HepG2 (cell line): ENCODE results near the gene BTN1A1. TPM values are rescaled to one million over a fixed set of nuclear protein-coding genes. Genes with fewer than 3 reads are reported as not detected.

ENCODE experiments used
- FOSL2 ChIP-seq: sonication (generic); formaldehyde crosslinking; IDR thresholded peaks from 2 replicates; pipeline ENCODE4 v1.4.0; 2020; ENCODE audit warnings: missing genetic modification reagents
- HIVEP1 ChIP-seq: sonication (generic); formaldehyde crosslinking; IDR thresholded peaks from 2 replicates; pipeline ENCODE4 v1.4.0; 2020; ENCODE audit warnings: mild to moderate bottlenecking, missing genetic modification reagents
- IRX3 ChIP-seq: sonication (generic); formaldehyde crosslinking; IDR thresholded peaks from 2 replicates; pipeline ENCODE4 v1.8.1; 2023; ENCODE audit warnings: mild to moderate bottlenecking, low read depth, missing genetic modification reagents, borderline replicate concordance
- JUND ChIP-seq: sonication (generic); formaldehyde crosslinking; IDR thresholded peaks from 2 replicates; pipeline ENCODE4 v1.8.0; 2022; ENCODE audit warnings: mild to moderate bottlenecking, missing genetic modification reagents
- POLR2A ChIP-seq, 2 experiments: IDR thresholded peaks; 2 replicates each; pipeline ENCODE4 v1.6.1; 2011; ENCODE audit warnings: low read depth in 2 of 2, low read length in 2 of 2, mild to moderate bottlenecking in 1 of 2, moderate library complexity in 1 of 2; ENCODE audit not compliant: insufficient read depth in 1 of 2
- TBL1XR1 ChIP-seq: fragments of 150-350 bp; IDR thresholded peaks from 2 replicates; pipeline ENCODE4 v1.6.1; 2014; ENCODE audit warnings: borderline replicate concordance, low read length; ENCODE audit not compliant: partially characterized antibody
- ZNF234 ChIP-seq: sonication (generic); formaldehyde crosslinking; conservative IDR thresholded peaks from 2 replicates; pipeline ENCODE4 v1.5.1; 2020; ENCODE audit warnings: mild to moderate bottlenecking, missing genetic modification reagents
- ZNF451 ChIP-seq: sonication (generic); formaldehyde crosslinking; IDR thresholded peaks from 2 replicates; pipeline ENCODE4 v1.5.0; 2020; ENCODE audit warnings: mild to moderate bottlenecking, missing genetic modification reagents
- ZNF563 ChIP-seq: sonication (generic); formaldehyde crosslinking; IDR thresholded peaks from 2 replicates; pipeline ENCODE4 v1.8.0; 2022; ENCODE audit warnings: mild to moderate bottlenecking, moderate library complexity, missing genetic modification reagents
- ZNF713 ChIP-seq: sonication (generic); formaldehyde crosslinking; IDR thresholded peaks from 2 replicates; pipeline ENCODE4 v1.4.0; 2020; ENCODE audit warnings: mild to moderate bottlenecking, missing genetic modification reagents
- polyA plus RNA-seq, 8 experiments: library from polyadenylated mRNA; depleted of rRNA in 3 of 8; stranded (reverse) in 7 of 8; unstranded in 1 of 8; fragments of >200 nt; fragmentation: Illumina TruSeq in 4 of 8; extraction: Trizol in 4 of 8; gene quantifications; 2 replicates each; pipeline versions ENCODE4 v1.2.1 to v1.2.3, GENCODE V29; 2011 to 2016; ENCODE audit warnings: low read depth in 4 of 8, missing spikeins in 1 of 8, mixed read lengths in 1 of 8; ENCODE audit not compliant: insufficient read depth in 1 of 8
- total RNA-seq, 5 experiments: library from RNA; depleted of rRNA; stranded (reverse); fragments of >200 nt; fragmentation: Illumina TruSeq; extraction: Trizol; gene quantifications; 2 replicates each; pipeline ENCODE4 v1.2.3, GENCODE V29; 2016; ENCODE audit warnings: low read depth in 1 of 5
- TF ChIP-seq, protein P1 (sequence below): IDR thresholded peaks from 2 replicates; pipeline ENCODE4 v1.6.1; 2016; ENCODE audit warnings: mild to moderate bottlenecking
- TF ChIP-seq, protein P2 (sequence below): sonication (generic); formaldehyde crosslinking; IDR thresholded peaks from 2 replicates; pipeline ENCODE4 v1.5.0; 2020; ENCODE audit warnings: mild to moderate bottlenecking, missing genetic modification reagents, borderline replicate concordance
- TF ChIP-seq, protein P3 (sequence below): sonication (generic); formaldehyde crosslinking; IDR thresholded peaks from 2 replicates; pipeline ENCODE4 v1.4.0; 2020; ENCODE audit warnings: missing genetic modification reagents
- TF ChIP-seq, protein P4 (sequence below): sonication (generic); formaldehyde crosslinking; IDR thresholded peaks from 2 replicates; pipeline ENCODE4 v1.5.1; 2020; ENCODE audit warnings: mild to moderate bottlenecking, missing genetic modification reagents, moderate library complexity
- TF ChIP-seq, protein P5 (sequence below): sonication (generic); formaldehyde crosslinking; IDR thresholded peaks from 2 replicates; pipeline ENCODE4 v1.5.0; 2020; ENCODE audit warnings: mild to moderate bottlenecking, missing genetic modification reagents
- TF ChIP-seq, protein P6 (sequence below): sonication (generic); formaldehyde crosslinking; IDR thresholded peaks from 2 replicates; pipeline ENCODE4 v1.9.0; 2021; ENCODE audit warnings: missing genetic modification reagents, mild to moderate bottlenecking, borderline replicate concordance

Gene BTN1A1
- total and polyA plus RNA-seq, 2 of the 13 experiments (the other 11 are each of a cell fraction or from before 2014, with no cell fraction given): 0.04 TPM; not detected in 1

DNA sequence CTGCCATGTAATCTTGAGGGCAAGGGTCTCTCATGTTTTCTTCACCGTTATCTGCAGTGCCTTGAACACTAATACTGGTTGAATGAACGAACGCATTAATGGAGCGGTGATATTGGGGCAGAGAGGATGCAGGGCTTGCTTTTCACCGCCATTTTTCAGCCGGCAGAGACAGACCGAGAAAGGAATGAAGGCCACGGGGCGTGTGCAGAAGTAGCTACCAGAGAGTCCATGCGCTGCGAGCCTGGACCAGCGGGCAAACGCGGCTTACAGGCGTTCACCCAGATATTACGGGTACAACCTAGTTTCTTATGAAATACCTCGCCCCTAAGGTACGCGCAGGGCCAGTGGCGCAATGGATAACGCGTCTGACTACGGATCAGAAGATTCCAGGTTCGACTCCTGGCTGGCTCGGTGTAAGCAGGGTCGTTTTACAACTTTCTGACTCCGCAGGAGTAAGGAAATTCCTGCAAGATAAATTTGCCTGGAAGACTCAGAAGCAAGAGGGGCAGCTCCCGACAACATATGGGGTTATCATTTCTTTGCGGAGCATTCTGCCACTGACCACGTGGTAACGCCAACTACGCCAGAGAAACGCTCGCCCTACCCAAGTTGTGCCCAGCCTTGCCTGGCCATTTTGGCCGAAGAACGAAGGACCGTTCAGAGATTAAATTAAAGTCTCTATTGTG, 37.2 kb downstream of the BTN1A1 start (continued):
- peak; percentile 80 for TF ChIP-seq ZNF563 (CRISPR knock-in tag)
- TF ChIP-seq HIVEP1 (CRISPR knock-in tag): peak; percentile 82; the same call in 1 of the 2 replicates
- peak; percentile 76 for TF ChIP-seq TBL1XR1
- TF ChIP-seq, protein P1, sequence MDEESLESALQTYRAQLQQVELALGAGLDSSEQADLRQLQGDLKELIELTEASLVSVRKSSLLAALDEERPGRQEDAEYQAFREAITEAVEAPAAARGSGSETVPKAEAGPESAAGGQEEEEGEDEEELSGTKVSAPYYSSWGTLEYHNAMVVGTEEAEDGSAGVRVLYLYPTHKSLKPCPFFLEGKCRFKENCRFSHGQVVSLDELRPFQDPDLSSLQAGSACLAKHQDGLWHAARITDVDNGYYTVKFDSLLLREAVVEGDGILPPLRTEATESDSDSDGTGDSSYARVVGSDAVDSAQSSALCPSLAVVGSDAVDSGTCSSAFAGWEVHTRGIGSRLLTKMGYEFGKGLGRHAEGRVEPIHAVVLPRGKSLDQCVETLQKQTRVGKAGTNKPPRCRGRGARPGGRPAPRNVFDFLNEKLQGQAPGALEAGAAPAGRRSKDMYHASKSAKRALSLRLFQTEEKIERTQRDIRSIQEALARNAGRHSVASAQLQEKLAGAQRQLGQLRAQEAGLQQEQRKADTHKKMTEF (CRISPR knock-in tag): peak; percentile 81
- TF ChIP-seq ZNF713 (CRISPR knock-in tag): no peak
- 0 out of 2 replicates have a peak, but pooled peaks have one; percentile 51 for TF ChIP-seq ZNF234 (CRISPR knock-in tag)
- TF ChIP-seq, protein P2, sequence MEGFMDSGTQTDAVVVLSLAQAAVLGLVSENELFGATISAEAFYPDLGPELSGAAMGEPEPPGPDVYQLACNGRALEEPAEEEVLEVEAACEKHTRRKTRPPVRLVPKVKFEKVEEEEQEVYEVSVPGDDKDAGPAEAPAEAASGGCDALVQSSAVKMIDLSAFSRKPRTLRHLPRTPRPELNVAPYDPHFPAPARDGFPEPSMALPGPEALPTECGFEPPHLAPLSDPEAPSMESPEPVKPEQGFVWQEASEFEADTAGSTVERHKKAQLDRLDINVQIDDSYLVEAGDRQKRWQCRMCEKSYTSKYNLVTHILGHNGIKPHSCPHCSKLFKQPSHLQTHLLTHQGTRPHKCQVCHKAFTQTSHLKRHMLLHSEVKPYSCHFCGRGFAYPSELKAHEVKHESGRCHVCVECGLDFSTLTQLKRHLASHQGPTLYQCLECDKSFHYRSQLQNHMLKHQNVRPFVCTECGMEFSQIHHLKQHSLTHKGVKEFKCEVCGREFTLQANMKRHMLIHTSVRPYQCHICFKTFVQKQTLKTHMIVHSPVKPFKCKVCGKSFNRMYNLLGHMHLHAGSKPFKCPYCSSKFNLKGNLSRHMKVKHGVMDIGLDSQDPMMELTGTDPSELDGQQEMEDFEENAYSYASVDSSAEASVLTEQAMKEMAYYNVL (CRISPR knock-in tag): peak; percentile 55; the same call in 1 of the 2 replicates
- TF ChIP-seq ZNF451 (CRISPR knock-in tag): no peak; the same call in 1 of the 2 replicates
- TF ChIP-seq, protein P3, sequence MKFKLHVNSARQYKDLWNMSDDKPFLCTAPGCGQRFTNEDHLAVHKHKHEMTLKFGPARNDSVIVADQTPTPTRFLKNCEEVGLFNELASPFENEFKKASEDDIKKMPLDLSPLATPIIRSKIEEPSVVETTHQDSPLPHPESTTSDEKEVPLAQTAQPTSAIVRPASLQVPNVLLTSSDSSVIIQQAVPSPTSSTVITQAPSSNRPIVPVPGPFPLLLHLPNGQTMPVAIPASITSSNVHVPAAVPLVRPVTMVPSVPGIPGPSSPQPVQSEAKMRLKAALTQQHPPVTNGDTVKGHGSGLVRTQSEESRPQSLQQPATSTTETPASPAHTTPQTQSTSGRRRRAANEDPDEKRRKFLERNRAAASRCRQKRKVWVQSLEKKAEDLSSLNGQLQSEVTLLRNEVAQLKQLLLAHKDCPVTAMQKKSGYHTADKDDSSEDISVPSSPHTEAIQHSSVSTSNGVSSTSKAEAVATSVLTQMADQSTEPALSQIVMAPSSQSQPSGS (CRISPR knock-in tag): peak; percentile 96
- TF ChIP-seq FOSL2: peak; percentile 81
- TF ChIP-seq JUND (CRISPR knock-in tag): peak; percentile 84
- peak; percentile 32 to 46; a peak in 1 of 4 replicates for TF ChIP-seq POLR2A (IDR thresholded peaks at IDR 0.05; ENCODE audit: insufficient read depth in 1 of 2, low read depth in 2 of 2, low read length in 2 of 2)
- TF ChIP-seq, protein P4, sequence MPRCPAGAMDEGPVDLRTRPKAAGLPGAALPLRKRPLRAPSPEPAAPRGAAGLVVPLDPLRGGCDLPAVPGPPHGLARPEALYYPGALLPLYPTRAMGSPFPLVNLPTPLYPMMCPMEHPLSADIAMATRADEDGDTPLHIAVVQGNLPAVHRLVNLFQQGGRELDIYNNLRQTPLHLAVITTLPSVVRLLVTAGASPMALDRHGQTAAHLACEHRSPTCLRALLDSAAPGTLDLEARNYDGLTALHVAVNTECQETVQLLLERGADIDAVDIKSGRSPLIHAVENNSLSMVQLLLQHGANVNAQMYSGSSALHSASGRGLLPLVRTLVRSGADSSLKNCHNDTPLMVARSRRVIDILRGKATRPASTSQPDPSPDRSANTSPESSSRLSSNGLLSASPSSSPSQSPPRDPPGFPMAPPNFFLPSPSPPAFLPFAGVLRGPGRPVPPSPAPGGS (CRISPR knock-in tag): peak; percentile 61
- no peak for TF ChIP-seq IRX3 (CRISPR knock-in tag)
- TF ChIP-seq, protein P5, sequence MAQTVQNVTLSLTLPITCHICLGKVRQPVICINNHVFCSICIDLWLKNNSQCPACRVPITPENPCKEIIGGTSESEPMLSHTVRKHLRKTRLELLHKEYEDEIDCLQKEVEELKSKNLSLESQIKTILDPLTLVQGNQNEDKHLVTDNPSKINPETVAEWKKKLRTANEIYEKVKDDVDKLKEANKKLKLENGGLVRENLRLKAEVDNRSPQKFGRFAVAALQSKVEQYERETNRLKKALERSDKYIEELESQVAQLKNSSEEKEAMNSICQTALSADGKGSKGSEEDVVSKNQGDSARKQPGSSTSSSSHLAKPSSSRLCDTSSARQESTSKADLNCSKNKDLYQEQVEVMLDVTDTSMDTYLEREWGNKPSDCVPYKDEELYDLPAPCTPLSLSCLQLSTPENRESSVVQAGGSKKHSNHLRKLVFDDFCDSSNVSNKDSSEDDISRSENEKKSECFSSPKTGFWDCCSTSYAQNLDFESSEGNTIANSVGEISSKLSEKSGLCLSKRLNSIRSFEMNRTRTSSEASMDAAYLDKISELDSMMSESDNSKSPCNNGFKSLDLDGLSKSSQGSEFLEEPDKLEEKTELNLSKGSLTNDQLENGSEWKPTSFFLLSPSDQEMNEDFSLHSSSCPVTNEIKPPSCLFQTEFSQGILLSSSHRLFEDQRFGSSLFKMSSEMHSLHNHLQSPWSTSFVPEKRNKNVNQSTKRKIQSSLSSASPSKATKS (CRISPR knock-in tag): peak; percentile 73; the same call in 1 of the 2 replicates
- TF ChIP-seq, protein P6, sequence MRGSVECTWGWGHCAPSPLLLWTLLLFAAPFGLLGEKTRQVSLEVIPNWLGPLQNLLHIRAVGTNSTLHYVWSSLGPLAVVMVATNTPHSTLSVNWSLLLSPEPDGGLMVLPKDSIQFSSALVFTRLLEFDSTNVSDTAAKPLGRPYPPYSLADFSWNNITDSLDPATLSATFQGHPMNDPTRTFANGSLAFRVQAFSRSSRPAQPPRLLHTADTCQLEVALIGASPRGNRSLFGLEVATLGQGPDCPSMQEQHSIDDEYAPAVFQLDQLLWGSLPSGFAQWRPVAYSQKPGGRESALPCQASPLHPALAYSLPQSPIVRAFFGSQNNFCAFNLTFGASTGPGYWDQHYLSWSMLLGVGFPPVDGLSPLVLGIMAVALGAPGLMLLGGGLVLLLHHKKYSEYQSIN (CRISPR knock-in tag): no peak
